ENCODE results near the gene RNF208. TPM values are rescaled to one million over a fixed set of nuclear protein-coding genes. Genes with fewer than 3 reads are reported as not detected.

Gene RNF208
- total and polyA plus RNA-seq, 9 of the 15 experiments (the other 6 are each of a cell fraction or from before 2014, with no cell fraction given): 0.15 to 6.9 (median 0.50) TPM; not detected in 2

DNA sequence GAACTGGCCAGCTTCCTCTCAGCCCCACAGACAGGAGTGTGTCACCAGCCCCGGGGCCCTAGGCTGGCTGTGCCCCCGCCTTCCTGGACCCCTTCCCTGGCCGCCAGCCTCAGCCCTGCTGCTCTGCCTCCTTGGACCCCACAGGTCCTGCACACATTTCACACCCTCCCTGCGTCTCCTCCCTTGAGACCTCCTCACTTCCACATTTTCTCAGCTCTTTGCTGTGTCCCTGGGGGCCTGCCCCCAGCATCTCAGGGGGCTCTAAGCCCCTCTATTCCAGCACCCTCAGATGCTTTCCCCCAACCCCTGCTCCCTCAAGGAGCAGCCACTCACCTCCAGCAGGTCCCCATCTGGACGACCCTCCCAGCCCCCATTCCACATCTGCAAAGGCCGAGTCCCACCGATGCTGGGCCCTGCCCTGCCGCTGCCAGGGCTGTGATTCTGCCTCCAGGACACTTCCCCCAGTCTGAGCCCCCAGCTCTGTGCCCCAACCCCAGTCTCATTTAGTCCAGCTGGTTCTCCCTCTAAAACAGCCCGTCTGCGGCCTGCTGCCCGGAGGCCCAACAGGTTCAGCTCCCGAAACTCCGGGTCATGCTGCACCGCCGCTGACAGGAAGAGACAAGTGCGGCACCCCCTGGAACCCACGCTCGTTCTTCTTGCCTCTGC is 12.9 kb upstream of the RNF208 start (continued):
- TF ChIP-seq ZNF436 (CRISPR knock-in tag; IDR thresholded peaks at IDR 0.05) (no peak), BMI1 (IDR thresholded peaks at IDR 0.05; ENCODE audit: low read length) (no peak), CBX5 (IDR thresholded peaks at IDR 0.05; ENCODE audit: borderline replicate concordance, low read depth) (no peak), POLR2B (IDR thresholded peaks at IDR 0.05; ENCODE audit: low read depth, partially characterized antibody) (no peak), ESRRB (CRISPR knock-in tag; IDR thresholded peaks at IDR 0.05; ENCODE audit: borderline replicate concordance) (no peak), CTBP1 (IDR thresholded peaks at IDR 0.05; ENCODE audit: borderline replicate concordance) (no peak), ZNF263 (CRISPR knock-in tag; IDR thresholded peaks at IDR 0.05; ENCODE audit: borderline replicate concordance) (no peak), CEBPB (tag; IDR thresholded peaks at IDR 0.05) (no peak), SRSF7 (optimal IDR thresholded peaks at IDR 0.05; ENCODE audit: low read depth, low read length) (no peak), KDM1A (IDR thresholded peaks at IDR 0.05) (no peak), ZNF699 (CRISPR knock-in tag; IDR thresholded peaks at IDR 0.05; ENCODE audit: insufficient replicate concordance) (no peak)
- TF ChIP-seq, protein P1, sequence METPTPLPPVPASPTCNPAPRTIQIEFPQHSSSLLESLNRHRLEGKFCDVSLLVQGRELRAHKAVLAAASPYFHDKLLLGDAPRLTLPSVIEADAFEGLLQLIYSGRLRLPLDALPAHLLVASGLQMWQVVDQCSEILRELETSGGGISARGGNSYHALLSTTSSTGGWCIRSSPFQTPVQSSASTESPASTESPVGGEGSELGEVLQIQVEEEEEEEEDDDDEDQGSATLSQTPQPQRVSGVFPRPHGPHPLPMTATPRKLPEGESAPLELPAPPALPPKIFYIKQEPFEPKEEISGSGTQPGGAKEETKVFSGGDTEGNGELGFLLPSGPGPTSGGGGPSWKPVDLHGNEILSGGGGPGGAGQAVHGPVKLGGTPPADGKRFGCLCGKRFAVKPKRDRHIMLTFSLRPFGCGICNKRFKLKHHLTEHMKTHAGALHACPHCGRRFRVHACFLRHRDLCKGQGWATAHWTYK (CRISPR knock-in tag; IDR thresholded peaks at IDR 0.05): no peak

All from K562 (cell line).